ENCODE results near the gene BTAF1. TPM values are rescaled to one million over a fixed set of nuclear protein-coding genes. Genes with fewer than 3 reads are reported as not detected.

Gene BTAF1
- total RNA-seq, 1 experiment from 2014 or later = 45.2 TPM

GRCh38 chr10:91969297-91969696, 45.7 kb downstream of the BTAF1 start:
- H3K4me1 Mint-ChIP-seq = peaks cover 10 to 11% of the 10 kb centered on the region in 2 experiments
- H4K8ac ChIP-seq (replicated peaks; ENCODE audit: insufficient read length, low read depth, low read length) = no peak overlapping the region
- no peak overlapping the region for H3K4ac ChIP-seq (ENCODE audit: low read depth, low read length)
- no peak overlapping the region for H3T11ph ChIP-seq (ENCODE audit: low read length)
- DNase-seq = no peak
- H3K79me1 ChIP-seq (ENCODE audit: insufficient read depth, low read depth, low read length, poor library complexity, severe bottlenecking) = no peaks in the 10 kb centered on the region
- no peaks in the 10 kb centered on the region for H3K4me1 ChIP-seq (ENCODE audit: insufficient read depth, low read length)
- no peak overlapping the region for H2BK20ac ChIP-seq (ENCODE audit: low read depth, low read length, poor library complexity, severe bottlenecking)
- H2BK120ac ChIP-seq (ENCODE audit: low read depth, low read length, poor library complexity, severe bottlenecking) = no peak overlapping the region
- no peak overlapping the region for H3K4me2 ChIP-seq (ENCODE audit: insufficient read depth, insufficient read length, low read length)
- no peak overlapping the region for H2BK12ac ChIP-seq (ENCODE audit: insufficient read length, low read depth, low read length)
- no peak overlapping the region for H3K23ac ChIP-seq (ENCODE audit: insufficient read length, low read depth, low read length)
- H3K27ac ChIP-seq (ENCODE audit: insufficient read length, low read depth, low read length) = no peak overlapping the region
- no peaks in the 10 kb centered on the region for H3K23me2 ChIP-seq (ENCODE audit: insufficient read length, low read depth, low read length, poor library complexity, severe bottlenecking)
- no peak overlapping the region for H4K5ac ChIP-seq (ENCODE audit: insufficient read length, low read depth, low read length)
- no peak overlapping the region for H2AFZ ChIP-seq (ENCODE audit: low read length)
- H3K79me2 ChIP-seq (ENCODE audit: insufficient read depth, low read length) = no peaks in the 10 kb centered on the region
- no peaks in the 10 kb centered on the region for H3K9me3 ChIP-seq (ENCODE audit: control insufficient read depth, low read depth, low read length)
- H3K4me3 Mint-ChIP-seq = no peak overlapping the region
- peak overlapping the region; percentile 10 to 93 (median 66); a peak in 5 of 7 replicates for H3K27ac Mint-ChIP-seq
- H3K9ac ChIP-seq (ENCODE audit: extremely low read depth, insufficient read length, low read length) = no peak overlapping the region
- no peak overlapping the region for H4K91ac ChIP-seq (ENCODE audit: insufficient read length, low read depth, low read length)
- H2BK15ac ChIP-seq (ENCODE audit: low read depth, low read length) = no peak overlapping the region
- TF ChIP-seq, protein P1, sequence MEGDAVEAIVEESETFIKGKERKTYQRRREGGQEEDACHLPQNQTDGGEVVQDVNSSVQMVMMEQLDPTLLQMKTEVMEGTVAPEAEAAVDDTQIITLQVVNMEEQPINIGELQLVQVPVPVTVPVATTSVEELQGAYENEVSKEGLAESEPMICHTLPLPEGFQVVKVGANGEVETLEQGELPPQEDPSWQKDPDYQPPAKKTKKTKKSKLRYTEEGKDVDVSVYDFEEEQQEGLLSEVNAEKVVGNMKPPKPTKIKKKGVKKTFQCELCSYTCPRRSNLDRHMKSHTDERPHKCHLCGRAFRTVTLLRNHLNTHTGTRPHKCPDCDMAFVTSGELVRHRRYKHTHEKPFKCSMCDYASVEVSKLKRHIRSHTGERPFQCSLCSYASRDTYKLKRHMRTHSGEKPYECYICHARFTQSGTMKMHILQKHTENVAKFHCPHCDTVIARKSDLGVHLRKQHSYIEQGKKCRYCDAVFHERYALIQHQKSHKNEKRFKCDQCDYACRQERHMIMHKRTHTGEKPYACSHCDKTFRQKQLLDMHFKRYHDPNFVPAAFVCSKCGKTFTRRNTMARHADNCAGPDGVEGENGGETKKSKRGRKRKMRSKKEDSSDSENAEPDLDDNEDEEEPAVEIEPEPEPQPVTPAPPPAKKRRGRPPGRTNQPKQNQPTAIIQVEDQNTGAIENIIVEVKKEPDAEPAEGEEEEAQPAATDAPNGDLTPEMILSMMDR (conservative IDR thresholded peaks at IDR 0.05) = no peak
- no peaks in the 10 kb centered on the region for H3K27me3 ChIP-seq (ENCODE audit: insufficient read depth, low read length)
- no CpG with 5 or more reads among the region's 4 CpGs for WGBS (ENCODE audit: extremely low coverage, insufficient read length, low lambda C conversion rate)
- H4K20me1 ChIP-seq (ENCODE audit: control insufficient read depth, insufficient read depth, insufficient read length) = no peaks in the 10 kb centered on the region
- H2BK5ac ChIP-seq (ENCODE audit: insufficient read length, low read length) = no peak overlapping the region
- no peak overlapping the region for H3K18ac ChIP-seq (ENCODE audit: insufficient read length, low read depth, low read length)
- H3K56ac ChIP-seq (ENCODE audit: insufficient read length, low read depth, low read length) = no peak overlapping the region
- H3K9me3 Mint-ChIP-seq = no peaks in the 10 kb centered on the region
- H3K27me3 Mint-ChIP-seq (ENCODE audit: low read depth) = no peaks in the 10 kb centered on the region
- H3K36me3 Mint-ChIP-seq (ENCODE audit: insufficient read depth in 1 of 3, low read depth in 3 of 3) = peaks cover 13 to 61% (median 53%) of the 10 kb centered on the region in 3 experiments; a peak in 6 of 7 replicates
- H3K14ac ChIP-seq (ENCODE audit: insufficient read depth, low read length) = no peak overlapping the region
- no peak overlapping the region for H2AK5ac ChIP-seq (ENCODE audit: insufficient read length, low read length)
